SK-N-SH (cell line): ENCODE measurements around the gene KIAA0513. TPM values are rescaled to one million over a fixed set of nuclear protein-coding genes. Genes with fewer than 3 reads are reported as not detected.
"Not testable (repeated sequence)": the region's sequence is repeated elsewhere in the genome, so short reads cannot be mapped to it uniquely, and the experiment has no call there.

ENCODE experiments used
- CTCF ChIA-PET: fragments of 300-600, 350-600 bp; formaldehyde crosslinking; extraction: SDS; loops from one replicate; lab custom pipeline; 2021; lab: Yijun Ruan, JAX
- POLR2A ChIA-PET: fragments of 350-600 bp; sonication (Branson Sonifier 250); formaldehyde crosslinking; extraction: SDS; loops from one replicate; lab custom pipeline; 2020; ENCODE audit warnings: antibody characterized with exemption, inconsistent platforms; lab: Yijun Ruan, JAX
- DNase-seq: peaks from one replicate; pipeline ENCODE4 v3.0.0; 2012
- H2AFZ ChIP-seq: fragments of 200-600 bp; sonication (generic); 2 replicates; pipeline ENCODE4 v1.8.1; 2016; ENCODE audit warnings: antibody characterized with exemption, mild to moderate bottlenecking, low read depth
- H3F3A ChIP-seq: fragments of 200-600 bp; sonication (generic); replicated peaks from 2 replicates; pipeline ENCODE3; 2016; ENCODE audit warnings: antibody characterized with exemption, mild to moderate bottlenecking; ENCODE audit not compliant: insufficient read depth
- H3K27ac ChIP-seq, 2 experiments: fragments of 200-500 bp in 1 of 2; fragments of 200-600 bp in 1 of 2; sonication (Bioruptor generic) in 1 of 2; sonication (generic), shearing (Covaris generic) in 1 of 2; 2 replicates each; pipeline versions ENCODE4 v1.5.1 to v1.6.1; 2014 to 2016; ENCODE audit warnings: low read depth in 2 of 2, inconsistent platforms in 1 of 2, low read length in 1 of 2, mild to moderate bottlenecking in 1 of 2, mixed read lengths in 1 of 2
- H3K27me3 ChIP-seq: fragments of 200-600 bp; sonication (generic), shearing (Covaris generic); 2 replicates; pipeline ENCODE4 v1.6.1; 2016; ENCODE audit warnings: mixed run types; ENCODE audit not compliant: insufficient read depth
- H3K36me3 ChIP-seq, 2 experiments: fragments of 200-500 bp in 1 of 2; fragments of 200-600 bp in 1 of 2; sonication (Bioruptor generic) in 1 of 2; sonication (generic) in 1 of 2; replicated peaks in 1 of 2; 2 replicates each; pipeline versions ENCODE3 to v1.5.1; 2014 to 2016; ENCODE audit warnings: low read length in 1 of 2, mild to moderate bottlenecking in 1 of 2; ENCODE audit not compliant: insufficient read depth in 2 of 2, control insufficient read depth in 1 of 2
- H3K4me1 ChIP-seq, 2 experiments: fragments of 200-500 bp in 1 of 2; fragments of 200-600 bp in 1 of 2; sonication (Bioruptor generic) in 1 of 2; sonication (generic), shearing (Covaris generic) in 1 of 2; 2 replicates each; pipeline versions ENCODE4 v1.5.1 to v1.6.1; 2014 to 2016; ENCODE audit warnings: low read depth in 1 of 2, low read length in 1 of 2, mixed run types in 1 of 2; ENCODE audit not compliant: insufficient read depth in 2 of 2, control insufficient read depth in 1 of 2
- H3K4me2 ChIP-seq: fragments of 200-600 bp; sonication (generic), shearing (Covaris generic); 2 replicates; pipeline ENCODE4 v1.6.1; 2017; ENCODE audit warnings: mixed run types
- H3K4me3 ChIP-seq, 2 experiments: fragments of 200-500 bp in 1 of 2; fragments of 200-600 bp in 1 of 2; sonication (Bioruptor generic) in 1 of 2; sonication (generic), shearing (Covaris generic) in 1 of 2; 2 replicates each; pipeline versions ENCODE4 v1.5.1 to v1.8.1; 2014 to 2016; ENCODE audit warnings: low read depth in 2 of 2, inconsistent platforms in 1 of 2, low read length in 1 of 2, mild to moderate bottlenecking in 1 of 2, mixed read lengths in 1 of 2, moderate library complexity in 1 of 2
- H3K79me2 ChIP-seq: fragments of 200-600 bp; sonication (generic); 2 replicates; pipeline ENCODE4 v1.8.1; 2017; ENCODE audit warnings: mild to moderate bottlenecking; ENCODE audit not compliant: insufficient read depth
- H3K9ac ChIP-seq: fragments of 200-600 bp; sonication (generic); 2 replicates; pipeline ENCODE4 v1.6.1; 2017; ENCODE audit warnings: mixed run types
- H3K9me2 ChIP-seq: fragments of 200-600 bp; sonication (generic); 2 replicates; pipeline ENCODE4 v1.6.1; 2017; ENCODE audit warnings: mixed run types
- H3K9me3 ChIP-seq: fragments of 200-600 bp; sonication (generic); 2 replicates; pipeline ENCODE4 v1.6.1; 2017; ENCODE audit warnings: mixed run types, mild to moderate bottlenecking, moderate library complexity
- H4K20me1 ChIP-seq: fragments of 200-600 bp; sonication (generic); 2 replicates; pipeline ENCODE4 v1.6.1; 2017; ENCODE audit warnings: mild to moderate bottlenecking, mixed run types; ENCODE audit not compliant: insufficient read depth
- CHD2 ChIP-seq: fragments of 150-350 bp; IDR thresholded peaks from 2 replicates; pipeline ENCODE4 v1.6.1; 2018; ENCODE audit warnings: low read length; ENCODE audit not compliant: partially characterized antibody
- CTCF ChIP-seq: fragments of 200-600 bp; sonication (generic); IDR thresholded peaks from 2 replicates; pipeline ENCODE4 v1.6.1; 2017; ENCODE audit warnings: antibody characterized with exemption, mild to moderate bottlenecking, moderate library complexity
- FOSL2 ChIP-seq: IDR thresholded peaks from 2 replicates; pipeline ENCODE4 v1.4.0; 2012; ENCODE audit warnings: low read depth, mild to moderate bottlenecking, moderate library complexity, borderline replicate concordance
- GABPA ChIP-seq: IDR thresholded peaks from 2 replicates; pipeline ENCODE4 v1.4.0; 2012; ENCODE audit warnings: low read depth, mild to moderate bottlenecking
- IRF3 ChIP-seq: fragments of 150-350 bp; IDR thresholded peaks from 2 replicates; pipeline ENCODE4 v1.6.1; 2016; ENCODE audit warnings: mild to moderate bottlenecking, low read depth, low read length
- JUND ChIP-seq: IDR thresholded peaks from 2 replicates; pipeline ENCODE4 v1.4.0; 2012
- MEF2A ChIP-seq: IDR thresholded peaks from 2 replicates; pipeline ENCODE4 v1.4.0; 2012; ENCODE audit warnings: low read depth, borderline replicate concordance
- RAD21 ChIP-seq: IDR thresholded peaks from 2 replicates; pipeline ENCODE4 v1.6.1; 2012; ENCODE audit warnings: mild to moderate bottlenecking, low read length
- RCOR1 ChIP-seq: fragments of 150-350 bp; IDR thresholded peaks from 2 replicates; pipeline ENCODE4 v1.6.1; 2017; ENCODE audit warnings: antibody characterized with exemption, low read length
- RFX5 ChIP-seq: IDR thresholded peaks from 2 replicates; pipeline ENCODE4 v1.6.1; 2012; ENCODE audit warnings: mild to moderate bottlenecking, improper control_type of control experiment, low read length
- SIN3A ChIP-seq: IDR thresholded peaks from 2 replicates; pipeline ENCODE4 v1.6.1; 2012; ENCODE audit warnings: low read depth, mild to moderate bottlenecking, low read length, moderate library complexity, borderline replicate concordance
- SMC3 ChIP-seq: IDR thresholded peaks from 2 replicates; pipeline ENCODE4 v1.6.1; 2012; ENCODE audit warnings: low read depth, low read length, improper control_type of control experiment
- TCF12 ChIP-seq: IDR thresholded peaks from 2 replicates; pipeline ENCODE4 v1.4.0; 2012
- TEAD4 ChIP-seq: IDR thresholded peaks from 2 replicates; pipeline ENCODE4 v1.4.0; 2012; ENCODE audit warnings: mild to moderate bottlenecking, borderline replicate concordance; ENCODE audit not compliant: insufficient read depth
- WGBS: methylation state at CpG from one replicate; pipeline ENCODE4 v1.1.6; 2017; ENCODE audit warnings: low lambda C conversion rate; 5-methylcytosine and 5-hydroxymethylcytosine counted together
- polyA plus RNA-seq, 3 experiments: library from polyadenylated mRNA; depleted of rRNA; stranded (reverse); fragments of >200 nt; gene quantifications; 2 replicates each; pipeline ENCODE4 v1.2.3, GENCODE V29; 2012

The KIAA0513 gene
- polyA plus RNA-seq, 1 of the 3 experiments (the other 2 are of a cell fraction) = 6.5 TPM

GRCh38 chr16:85117418-85117817, 89.8 kb downstream of the KIAA0513 start:
- 90% methylated on average over 12 of the region's 12 CpGs for WGBS
- POLR2A ChIA-PET = no interaction called here
- Histone ChIP-seq H4K20me1 (no peaks in the 10 kb centered on the region), H3K4me3 (no peak overlapping the region), H3K4me2 (no peak overlapping the region), H3K9me3 (no peaks in the 10 kb centered on the region), H2AFZ (no peak overlapping the region), H3K79me2 (no peaks in the 10 kb centered on the region), H3K27ac (no peak overlapping the region), H3K4me1 (peaks cover 0 to 6% of the 10 kb centered on the region in 2 experiments; a peak in 2 of 4 replicates), H3K9me2 (no peaks in the 10 kb centered on the region), H3K27me3 (no peaks in the 10 kb centered on the region), H3F3A (no peaks in the 10 kb centered on the region), H3K36me3 (no peaks in the 10 kb centered on the region), H3K9ac (no peak overlapping the region)
- no peak for DNase-seq
- CTCF ChIA-PET = no interaction called here
- TF ChIP-seq GABPA (no peak), SIN3A (no peak), CTCF (no peak), TEAD4 (no peak), SMC3 (no peak), CHD2 (no peak)
- TF ChIP-seq, all 33 proteins: peak for 0

GRCh38 chr16:85120006-85120340, 92.4 kb downstream of the KIAA0513 start:
- no peaks in the 10 kb centered on the region for H3K9me3 ChIP-seq
- WGBS = 93% methylated on average over 4 of the region's 4 CpGs

GRCh38 chr16:85123441-85123840, 95.8 kb downstream of the KIAA0513 start:
- peak overlapping the region; percentile 39; the same call in 1 of the 2 replicates for H2AFZ ChIP-seq
- POLR2A ChIA-PET, H3K9me2 ChIP-seq, H3K9me3 ChIP-seq, H3K79me2 ChIP-seq, H3K4me3 ChIP-seq, H4K20me1 ChIP-seq, H3K36me3 ChIP-seq, H3K27me3 ChIP-seq, DNase-seq, H3K4me2 ChIP-seq: not testable (repeated sequence)
- 95% methylated on average over 6 of the region's 6 CpGs for WGBS
- peak overlapping the region in 1 of 2 experiments; percentile 64; a peak in 1 of 4 replicates for H3K27ac ChIP-seq
- CTCF ChIA-PET = interaction anchor here (1.1 to 5.5 kb wide), 2 partner anchors 9 to 50 kb away, joined by 4 to 48 read pairs; no protein-coding TSS in a partner anchor
- peaks cover 14% of the 10 kb centered on the region for H3F3A ChIP-seq
- H3K9ac ChIP-seq = peak overlapping the region; percentile 31; the same call in 1 of the 2 replicates
- H3K4me1 ChIP-seq = peaks cover 13 to 17% of the 10 kb centered on the region in 2 experiments; a peak in 2 of 4 replicates

More at GRCh38 chr16:85120006-85120340, 92.4 kb downstream of the KIAA0513 start:
- H4K20me1 ChIP-seq = no peaks in the 10 kb centered on the region
- CTCF ChIA-PET = interaction anchor here (0.7 to 1.8 kb wide), 5 partner anchors 37 to 382 kb away, joined by 3 to 5 read pairs (median 3); no protein-coding TSS in a partner anchor
- no peak overlapping the region for H3K4me3 ChIP-seq
- TF ChIP-seq RFX5 = no peak
- no peak for TF ChIP-seq CTCF
- TF ChIP-seq RAD21 = no peak
- TF ChIP-seq IRF3 = no peak
- TF ChIP-seq JUND = no peak
- TF ChIP-seq TEAD4 = no peak
- no peak for TF ChIP-seq FOSL2
- TF ChIP-seq RCOR1 = no peak
- TF ChIP-seq TCF12 = no peak
- no peak for TF ChIP-seq MEF2A
- no peaks in the 10 kb centered on the region for H3K27me3 ChIP-seq
- no peak overlapping the region for H2AFZ ChIP-seq
- no peak overlapping the region for H3K9ac ChIP-seq
- peaks cover 8% of the 10 kb centered on the region for H3F3A ChIP-seq
- POLR2A ChIA-PET = no interaction called here
- no peak overlapping the region for H3K27ac ChIP-seq
- H3K4me1 ChIP-seq = peaks cover 0 to 2% of the 10 kb centered on the region in 2 experiments; a peak in 2 of 4 replicates
- no peaks in the 10 kb centered on the region for H3K36me3 ChIP-seq
- no peak for DNase-seq
- H3K79me2 ChIP-seq = no peaks in the 10 kb centered on the region
- no peak overlapping the region for H3K4me2 ChIP-seq
- no peaks in the 10 kb centered on the region for H3K9me2 ChIP-seq
